CD4-positive, alpha-beta T cell treated with Interleukin-4 for 4 hours (primary cell): ENCODE results near the gene GLDC.
"Not testable (repeated sequence)": the region's sequence is repeated elsewhere in the genome, so short reads cannot be mapped to it uniquely, and the experiment has no call there.

Experiments
- DNase-seq: peaks from one replicate; pipeline ENCODE4 v3.0.0-alpha.2; 2020

GLDC gene

GRCh38 chr9:6645355-6646292, at the start of gene GLDC:
GLDC (minus strand) TSS chr9:6645729; CDS start chr9:6645499, 230 bp downstream.
- peak; percentile 17 for DNase-seq

- DNase-seq, result no peak
These were observed 47.4 kb upstream of the GLDC start for GRCh38 chr9:6692881-6693361.

- DNase-seq, result no peak
These were observed 46.9 kb upstream of the GLDC start for GRCh38 chr9:6692433-6692832.

GRCh38 chr9:6690675-6691070, 45.1 kb upstream of the GLDC start:
- not testable (repeated sequence) for DNase-seq

- no peak for DNase-seq
These were observed 44.6 kb upstream of the GLDC start for GRCh38 chr9:6689893-6690674.

- no peak for DNase-seq
These were observed 41.7 kb upstream of the GLDC start for GRCh38 chr9:6687180-6687579.

GRCh38 chr9:6686396-6686795, 40.9 kb upstream of the GLDC start:
- no peak for DNase-seq

GRCh38 chr9:6681957-6682501, 36.5 kb upstream of the GLDC start:
- no peak for DNase-seq

- peak; percentile 94 for DNase-seq
These were observed 35.8 kb upstream of the GLDC start for GRCh38 chr9:6681147-6681956.

- DNase-seq, result peak; percentile 47
These were observed 35.2 kb upstream of the GLDC start for GRCh38 chr9:6680797-6681146.

- DNase-seq, result no peak
These were observed 32.3 kb upstream of the GLDC start for GRCh38 chr9:6677803-6678202.

GRCh38 chr9:6676254-6676921, 30.9 kb upstream of the GLDC start:
- DNase-seq, result no peak

- DNase-seq, result no peak
These were observed 29.7 kb upstream of the GLDC start for GRCh38 chr9:6675268-6675667.

GRCh38 chr9:6673326-6674025, 27.9 kb upstream of the GLDC start:
- no peak for DNase-seq

- DNase-seq, result no peak
These were observed 26.6 kb upstream of the GLDC start for GRCh38 chr9:6672118-6672517.

- DNase-seq, result no peak
These were observed 25.9 kb upstream of the GLDC start for GRCh38 chr9:6671416-6671815.

- no peak for DNase-seq
These were observed 24.4 kb upstream of the GLDC start for GRCh38 chr9:6669881-6670280.

GRCh38 chr9:6667633-6668280, 22.2 kb upstream of the GLDC start:
- DNase-seq, result peak; percentile 29

- no peak for DNase-seq
These were observed 21.6 kb upstream of the GLDC start for GRCh38 chr9:6667080-6667479.

GRCh38 chr9:6665628-6666027, 20.1 kb upstream of the GLDC start:
- no peak for DNase-seq

GRCh38 chr9:6664204-6664680, 18.7 kb upstream of the GLDC start:
- no peak for DNase-seq
